ENCODE data around the gene TRAPPC3L.

The TRAPPC3L gene

DNA sequence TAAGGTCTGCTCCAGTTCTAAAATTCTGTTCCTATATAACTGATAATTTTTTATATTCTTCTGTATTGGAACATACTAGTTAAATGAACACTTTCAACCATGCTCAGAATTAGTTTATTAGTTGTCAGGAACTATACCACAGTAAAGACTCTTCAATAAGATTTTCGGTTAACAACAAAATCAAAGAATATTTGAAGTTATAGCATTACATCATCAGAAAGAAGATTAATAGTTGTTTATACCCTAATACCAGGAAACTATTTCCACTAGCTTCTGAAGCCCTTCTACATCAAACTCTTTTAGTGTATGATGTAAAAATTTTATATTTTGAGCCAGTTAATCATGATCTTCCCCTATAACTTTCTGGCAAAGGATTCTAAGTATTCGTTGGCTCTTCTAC is 14.6 kb upstream of the TRAPPC3L start:
- Histone ChIP-seq H3K27me3 (peaks cover 20% of the 10 kb centered on the region), H3K9me3 (no peaks in the 10 kb centered on the region), H3K4me3 (ENCODE audit: low read depth in 1 of 2, low read length in 1 of 2) (no peak overlapping the region), H3K36me3 (no peaks in the 10 kb centered on the region), H3K4me1 (ENCODE audit: control insufficient read depth in 1 of 2, insufficient read depth in 1 of 2, low read depth in 1 of 2, low read length in 1 of 2) (peaks cover 0 to 5% of the 10 kb centered on the region in 2 experiments), H3K27ac (no peak overlapping the region)
- TF ChIP-seq, protein P1, sequence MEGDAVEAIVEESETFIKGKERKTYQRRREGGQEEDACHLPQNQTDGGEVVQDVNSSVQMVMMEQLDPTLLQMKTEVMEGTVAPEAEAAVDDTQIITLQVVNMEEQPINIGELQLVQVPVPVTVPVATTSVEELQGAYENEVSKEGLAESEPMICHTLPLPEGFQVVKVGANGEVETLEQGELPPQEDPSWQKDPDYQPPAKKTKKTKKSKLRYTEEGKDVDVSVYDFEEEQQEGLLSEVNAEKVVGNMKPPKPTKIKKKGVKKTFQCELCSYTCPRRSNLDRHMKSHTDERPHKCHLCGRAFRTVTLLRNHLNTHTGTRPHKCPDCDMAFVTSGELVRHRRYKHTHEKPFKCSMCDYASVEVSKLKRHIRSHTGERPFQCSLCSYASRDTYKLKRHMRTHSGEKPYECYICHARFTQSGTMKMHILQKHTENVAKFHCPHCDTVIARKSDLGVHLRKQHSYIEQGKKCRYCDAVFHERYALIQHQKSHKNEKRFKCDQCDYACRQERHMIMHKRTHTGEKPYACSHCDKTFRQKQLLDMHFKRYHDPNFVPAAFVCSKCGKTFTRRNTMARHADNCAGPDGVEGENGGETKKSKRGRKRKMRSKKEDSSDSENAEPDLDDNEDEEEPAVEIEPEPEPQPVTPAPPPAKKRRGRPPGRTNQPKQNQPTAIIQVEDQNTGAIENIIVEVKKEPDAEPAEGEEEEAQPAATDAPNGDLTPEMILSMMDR (IDR thresholded peaks at IDR 0.05), result no peak

DNA sequence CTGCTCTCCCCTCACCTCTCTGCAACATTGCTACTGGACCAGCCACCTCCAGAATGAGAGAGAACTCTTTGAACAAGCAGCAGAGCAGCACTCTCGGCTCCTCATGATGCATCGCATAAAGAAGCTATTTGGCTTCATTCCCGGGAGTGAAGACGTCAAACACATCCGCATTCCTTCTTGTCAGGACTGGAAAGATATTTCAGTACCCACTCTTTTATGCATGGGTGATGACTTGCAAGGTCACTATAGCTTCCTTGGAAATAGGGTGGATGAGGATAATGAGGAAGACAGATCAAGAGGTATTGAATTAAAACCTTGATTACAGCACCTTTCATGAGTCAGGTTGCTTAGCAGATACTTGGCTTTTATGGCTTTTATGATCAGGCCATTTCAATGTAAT is 12.4 kb upstream of the TRAPPC3L start:
- Histone ChIP-seq H3K27me3 (peaks cover 8% of the 10 kb centered on the region), H3K27ac (no peak overlapping the region), H3K4me3 (ENCODE audit: low read depth in 1 of 2, low read length in 1 of 2) (no peak overlapping the region), H3K9me3 (no peaks in the 10 kb centered on the region), H3K36me3 (no peaks in the 10 kb centered on the region), H3K4me1 (ENCODE audit: control insufficient read depth in 1 of 2, insufficient read depth in 1 of 2, low read depth in 1 of 2, low read length in 1 of 2) (peaks cover 0 to 5% of the 10 kb centered on the region in 2 experiments)
- TF ChIP-seq, protein P1 (IDR thresholded peaks at IDR 0.05), result no peak

DNA sequence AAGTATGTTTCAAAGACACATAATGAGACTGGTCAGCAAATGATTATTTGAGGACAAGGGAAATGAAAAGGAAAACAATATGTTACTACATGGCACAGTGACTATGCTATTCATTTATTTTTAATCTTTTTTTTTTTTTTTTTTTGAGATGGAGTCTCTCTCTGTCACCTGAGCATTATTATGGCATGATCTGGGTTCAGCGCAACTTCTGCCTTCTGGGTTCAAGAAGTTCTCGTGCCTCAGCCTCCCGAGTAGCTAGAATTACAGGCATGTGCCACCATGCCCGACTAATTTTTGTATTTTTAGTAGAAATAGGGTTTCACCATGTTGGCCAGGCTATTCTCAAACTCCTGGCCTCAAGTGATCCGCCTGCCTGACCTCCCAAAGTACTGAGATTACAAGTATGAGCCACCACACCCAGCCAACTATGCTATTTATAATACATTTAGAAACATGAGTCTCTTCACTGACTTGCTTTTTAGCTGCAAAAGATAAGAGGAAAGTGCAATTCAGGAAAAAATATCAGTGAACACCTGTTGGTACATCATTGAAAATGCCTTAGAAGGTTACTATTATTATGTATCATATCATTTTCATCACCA is 11.4 kb upstream of the TRAPPC3L start:
- H3K27me3 ChIP-seq, result peaks cover 5% of the 10 kb centered on the region
- H3K36me3 ChIP-seq, result no peaks in the 10 kb centered on the region
- no peak overlapping the region for H3K4me3 ChIP-seq (ENCODE audit: low read depth in 1 of 2, low read length in 1 of 2)
- H3K27ac ChIP-seq, result no peak overlapping the region
- H3K9me3 ChIP-seq, result no peaks in the 10 kb centered on the region
- H3K4me1 ChIP-seq (ENCODE audit: control insufficient read depth in 1 of 2, insufficient read depth in 1 of 2, low read depth in 1 of 2, low read length in 1 of 2), result peaks cover 0 to 5% of the 10 kb centered on the region in 2 experiments
- TF ChIP-seq, protein P1 (IDR thresholded peaks at IDR 0.05), result no peak

DNA sequence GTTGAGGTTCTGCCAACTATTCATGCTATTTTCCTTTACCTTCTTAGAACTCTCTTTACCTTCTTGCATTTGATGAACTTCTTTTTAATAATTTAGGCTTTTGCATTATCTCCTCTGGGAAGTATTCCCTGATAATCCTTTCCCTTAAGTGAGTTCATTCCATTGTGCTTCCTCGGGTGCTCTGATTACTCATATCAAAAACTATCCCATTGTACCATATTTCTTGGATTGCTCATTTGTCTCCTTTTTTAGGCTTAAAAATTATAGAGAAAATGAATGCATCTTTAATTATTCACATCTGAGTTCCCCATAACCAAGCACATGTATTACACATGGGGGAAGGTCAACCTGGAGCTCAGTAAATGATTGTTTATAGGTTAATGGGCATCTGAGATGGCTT is 10.6 kb upstream of the TRAPPC3L start:
- TF ChIP-seq, protein P1 (IDR thresholded peaks at IDR 0.05), result no peak
- Histone ChIP-seq H3K36me3 (no peaks in the 10 kb centered on the region), H3K27ac (no peak overlapping the region), H3K9me3 (no peaks in the 10 kb centered on the region), H3K4me1 (ENCODE audit: control insufficient read depth in 1 of 2, insufficient read depth in 1 of 2, low read depth in 1 of 2, low read length in 1 of 2) (peaks cover 0 to under 1% of the 10 kb centered on the region in 2 experiments), H3K4me3 (ENCODE audit: low read depth in 1 of 2, low read length in 1 of 2) (no peak overlapping the region), H3K27me3 (peaks cover 5% of the 10 kb centered on the region)

DNA sequence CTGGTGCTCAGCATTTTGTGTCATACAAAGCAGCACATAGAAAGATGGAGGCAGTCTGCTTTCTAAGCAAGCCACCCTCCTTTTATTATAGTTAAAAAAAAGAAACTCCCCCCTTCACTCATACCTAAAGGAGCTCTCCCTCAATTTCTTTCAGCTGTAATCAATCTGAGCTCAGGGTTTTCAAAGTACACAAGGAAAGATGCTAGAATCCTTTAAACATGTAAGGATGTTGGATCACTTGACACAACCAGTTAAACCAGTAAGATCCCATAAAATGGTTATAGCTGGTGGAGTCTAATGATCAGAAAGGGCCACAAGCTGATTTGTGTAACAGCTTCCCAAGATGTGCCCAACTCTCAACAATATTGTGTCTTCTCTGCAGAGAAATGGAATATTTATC is 8.0 kb upstream of the TRAPPC3L start, which contains the start of gene CALHM4:
TSS of gene CALHM4 (plus strand) at position 301 of the 400 bp plus-strand sequence. CDS start at position 344, 43 bp downstream.
- Histone ChIP-seq H3K27ac (no peak within 1 kb of the TSS), H3K4me1 (ENCODE audit: control insufficient read depth in 1 of 2, insufficient read depth in 1 of 2, low read depth in 1 of 2, low read length in 1 of 2) (no peaks in the 10 kb centered on the region), H3K36me3 (no peaks in the 10 kb centered on the region), H3K9me3 (no peaks in the 10 kb centered on the region), H3K4me3 (ENCODE audit: low read depth in 1 of 2, low read length in 1 of 2) (no peak within 1 kb of the TSS), H3K27me3 (peaks cover 5% of the 10 kb centered on the region)
- TF ChIP-seq, protein P1 (IDR thresholded peaks at IDR 0.05), result no peak
